Umbilical cord (tissue), 2 donors: ENCODE data around the gene CENPI. TPM values are rescaled to one million over a fixed set of nuclear protein-coding genes. Genes with fewer than 3 reads are reported as not detected.
"Not testable (repeated sequence)": the region's sequence is repeated elsewhere in the genome, so short reads cannot be mapped to it uniquely, and the experiment has no call there.

Source experiments
- DNase-seq: peaks from one replicate; pipeline ENCODE4 v3.0.0-alpha.2; 2015; ENCODE audit warnings: low spot score
- total RNA-seq: library from RNA; depleted of rRNA; stranded (reverse); fragments of >200 nt; gene quantifications from one replicate; pipeline ENCODE4 v1.2.3, GENCODE V29; 2014; ENCODE audit warnings: low replicate concordance; ENCODE audit not compliant: insufficient read depth

CENPI gene, protein sequence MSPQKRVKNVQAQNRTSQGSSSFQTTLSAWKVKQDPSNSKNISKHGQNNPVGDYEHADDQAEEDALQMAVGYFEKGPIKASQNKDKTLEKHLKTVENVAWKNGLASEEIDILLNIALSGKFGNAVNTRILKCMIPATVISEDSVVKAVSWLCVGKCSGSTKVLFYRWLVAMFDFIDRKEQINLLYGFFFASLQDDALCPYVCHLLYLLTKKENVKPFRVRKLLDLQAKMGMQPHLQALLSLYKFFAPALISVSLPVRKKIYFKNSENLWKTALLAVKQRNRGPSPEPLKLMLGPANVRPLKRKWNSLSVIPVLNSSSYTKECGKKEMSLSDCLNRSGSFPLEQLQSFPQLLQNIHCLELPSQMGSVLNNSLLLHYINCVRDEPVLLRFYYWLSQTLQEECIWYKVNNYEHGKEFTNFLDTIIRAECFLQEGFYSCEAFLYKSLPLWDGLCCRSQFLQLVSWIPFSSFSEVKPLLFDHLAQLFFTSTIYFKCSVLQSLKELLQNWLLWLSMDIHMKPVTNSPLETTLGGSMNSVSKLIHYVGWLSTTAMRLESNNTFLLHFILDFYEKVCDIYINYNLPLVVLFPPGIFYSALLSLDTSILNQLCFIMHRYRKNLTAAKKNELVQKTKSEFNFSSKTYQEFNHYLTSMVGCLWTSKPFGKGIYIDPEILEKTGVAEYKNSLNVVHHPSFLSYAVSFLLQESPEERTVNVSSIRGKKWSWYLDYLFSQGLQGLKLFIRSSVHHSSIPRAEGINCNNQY
- 9.6 TPM for total RNA-seq

DNA sequence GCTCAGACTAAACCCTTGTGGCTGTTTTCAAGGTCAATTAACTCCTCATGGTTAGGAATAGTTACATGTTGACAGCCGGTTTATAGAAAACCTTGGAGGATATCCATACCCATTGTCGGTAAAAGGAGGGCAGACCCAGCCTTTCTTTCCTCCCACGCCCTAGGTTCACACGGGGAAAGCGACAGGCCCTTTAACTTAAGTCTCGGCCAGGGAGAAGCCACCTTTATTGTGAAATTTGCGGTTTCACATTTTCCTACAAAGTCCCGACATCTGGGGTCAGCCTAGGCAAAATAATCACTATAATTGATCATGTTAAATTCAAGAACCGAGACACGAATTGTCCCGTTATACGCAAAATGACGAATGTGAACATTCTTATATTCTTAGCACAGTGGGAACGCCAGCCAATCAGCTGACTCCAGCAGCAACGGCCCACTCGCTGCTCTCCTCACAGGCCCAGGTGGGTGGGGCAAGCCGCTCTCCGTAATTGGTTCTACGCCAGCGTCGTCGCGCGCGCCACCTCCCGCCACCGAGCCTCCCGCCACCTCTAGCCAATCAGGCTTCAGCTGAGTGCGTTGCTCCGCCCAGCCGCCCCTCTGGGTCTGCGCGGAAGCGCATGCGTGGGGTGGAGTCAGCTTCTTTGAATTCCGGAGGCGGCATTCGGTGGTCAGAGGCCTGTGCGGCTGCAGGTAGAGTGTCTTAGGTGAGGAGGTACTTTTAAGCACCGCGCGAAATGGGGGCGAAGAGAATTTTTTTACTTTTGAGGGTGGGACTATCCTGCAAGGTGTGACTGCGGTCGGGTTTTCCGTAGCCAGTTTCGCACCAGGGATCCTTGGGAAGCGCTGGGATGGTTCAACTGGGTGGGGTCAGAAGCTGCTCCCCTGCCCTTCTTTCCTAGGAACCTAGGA is at the start of gene CENPI:
Gene CENPI, plus strand, starts transcription at position 659 of the 908 bp plus-strand sequence. CDS start 2,867 bp downstream, outside the sequence.
- DNase-seq, result peak; percentile 94

DNA sequence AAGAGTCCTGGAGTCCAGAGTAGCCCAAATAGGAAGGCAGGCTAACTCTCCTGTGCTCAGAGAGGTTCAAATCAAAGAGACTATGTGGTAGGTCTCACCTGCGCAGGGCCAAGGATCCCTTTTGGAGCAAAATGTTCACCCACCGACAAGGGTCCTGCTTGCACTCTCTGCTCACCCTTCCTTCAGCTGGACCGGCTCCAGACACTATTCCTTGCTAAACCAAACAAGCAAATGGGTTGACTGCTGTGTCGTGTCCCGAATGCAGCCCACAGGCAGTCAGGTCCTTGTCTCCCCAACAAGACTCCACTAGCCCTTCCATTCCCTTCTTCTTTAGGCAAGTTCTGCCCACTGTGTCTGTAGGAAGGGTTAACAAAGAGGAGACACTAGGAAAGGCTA is 46.9 kb upstream of the CENPI start:
- no peak for DNase-seq

DNA sequence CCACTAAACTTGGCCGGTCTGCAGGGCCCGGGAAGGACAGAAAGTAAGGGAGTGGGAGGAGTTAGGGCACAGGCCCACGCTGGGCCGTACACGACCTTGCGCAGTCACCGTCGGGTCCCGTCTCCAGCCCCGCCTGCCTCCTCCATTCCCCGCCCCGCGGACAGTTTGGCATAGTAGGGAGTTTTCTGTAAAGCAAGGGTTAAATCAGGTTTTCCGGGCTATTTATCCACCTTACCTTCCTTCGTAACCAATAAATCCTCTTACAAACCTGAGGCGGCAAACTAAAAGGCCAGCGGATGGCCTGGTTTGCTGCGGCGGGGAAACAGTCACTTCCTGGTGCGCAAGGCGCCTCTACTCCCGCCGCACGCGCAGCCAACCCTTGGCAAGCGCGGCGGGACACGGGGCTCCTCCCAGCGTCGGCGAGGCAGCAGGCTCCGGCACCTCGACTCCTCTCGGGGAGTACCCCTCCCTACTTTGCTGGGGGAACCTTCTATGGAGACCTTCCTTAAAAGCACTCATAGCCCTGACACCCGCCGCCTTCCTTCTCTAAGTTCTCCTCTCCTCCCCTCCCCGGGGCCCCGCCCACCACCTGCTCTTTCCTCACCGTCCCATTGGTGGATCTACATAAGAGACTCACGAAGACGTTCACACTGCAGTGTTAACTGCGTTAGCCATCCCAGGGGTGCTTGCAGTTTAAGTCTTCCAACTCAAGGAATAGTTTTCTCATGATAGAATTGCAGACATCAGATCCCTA is 46.3 kb upstream of the CENPI start, which contains the start of gene TRMT2B:
Gene TRMT2B, minus strand, starts transcription at position 563 of the 754 bp plus-strand sequence. CDS start 9,822 bp downstream, outside the sequence.
- peak; percentile 75 for DNase-seq

DNA sequence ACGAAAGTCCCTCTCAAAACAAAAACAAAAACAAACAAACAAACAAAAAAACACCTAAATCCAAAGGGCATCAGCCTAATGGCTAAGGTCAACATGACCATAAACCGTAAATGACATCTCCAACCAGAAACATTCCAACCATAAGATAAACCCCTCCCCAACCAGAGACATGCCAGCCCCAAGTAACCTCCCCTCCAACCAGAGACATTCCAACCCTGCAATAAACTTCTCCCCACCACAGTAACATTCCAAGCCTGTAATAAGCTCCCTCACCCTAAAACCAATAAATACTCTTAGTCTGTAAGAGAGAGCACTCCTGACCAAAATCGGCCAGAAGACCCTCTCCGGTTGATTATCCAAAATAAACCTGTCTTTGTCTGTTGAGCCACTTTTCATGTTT is 41.5 kb upstream of the CENPI start:
- not testable (repeated sequence) for DNase-seq

DNA sequence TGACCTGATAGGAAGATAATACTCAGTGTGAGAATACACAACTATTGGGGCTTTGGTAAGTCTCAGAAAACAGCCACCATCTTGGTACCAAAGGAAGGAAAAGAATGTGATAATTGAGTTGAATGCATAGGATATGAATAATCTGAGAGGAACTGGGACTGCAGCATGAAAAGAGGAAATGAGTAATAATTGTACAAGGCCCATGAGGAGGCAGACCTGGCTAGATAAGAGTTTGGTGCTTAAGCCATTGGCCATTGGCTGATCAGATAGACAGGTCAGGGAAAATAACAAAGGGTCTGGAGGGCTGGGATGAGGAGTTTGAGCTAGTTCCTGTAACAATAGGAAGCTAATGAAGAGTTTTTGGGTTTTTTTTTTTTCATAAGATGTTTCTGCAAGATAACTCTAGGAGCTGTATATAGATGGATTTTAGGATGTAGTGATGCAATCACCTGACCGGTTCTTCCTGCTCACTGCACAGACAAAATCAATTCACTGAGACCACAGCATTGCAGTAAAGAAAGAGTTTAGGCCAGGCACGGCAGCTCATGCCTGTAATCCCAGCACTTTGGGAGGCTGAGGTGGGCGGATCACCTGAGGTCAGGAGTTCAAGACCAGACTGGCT is 40.8 kb upstream of the CENPI start:
- no peak for DNase-seq

DNA sequence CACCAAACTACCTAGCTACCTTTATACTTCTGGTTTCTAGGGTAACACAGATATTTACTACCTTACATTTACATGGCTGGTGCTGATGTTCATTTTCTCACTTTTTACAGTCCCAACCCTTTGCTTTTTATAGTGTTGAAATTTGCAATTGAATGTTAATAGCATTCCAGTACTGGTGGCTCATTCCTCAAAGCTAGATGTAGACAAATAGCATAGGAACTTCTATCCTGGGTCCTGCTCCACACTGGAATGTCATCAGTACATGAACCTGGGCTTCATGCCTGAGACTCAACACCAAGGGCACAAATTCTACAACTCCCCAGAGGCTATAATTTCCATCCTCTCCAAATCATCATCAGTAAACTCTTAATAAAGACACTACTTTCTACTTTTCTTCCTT is 35.8 kb upstream of the CENPI start:
- DNase-seq, result no peak

DNA sequence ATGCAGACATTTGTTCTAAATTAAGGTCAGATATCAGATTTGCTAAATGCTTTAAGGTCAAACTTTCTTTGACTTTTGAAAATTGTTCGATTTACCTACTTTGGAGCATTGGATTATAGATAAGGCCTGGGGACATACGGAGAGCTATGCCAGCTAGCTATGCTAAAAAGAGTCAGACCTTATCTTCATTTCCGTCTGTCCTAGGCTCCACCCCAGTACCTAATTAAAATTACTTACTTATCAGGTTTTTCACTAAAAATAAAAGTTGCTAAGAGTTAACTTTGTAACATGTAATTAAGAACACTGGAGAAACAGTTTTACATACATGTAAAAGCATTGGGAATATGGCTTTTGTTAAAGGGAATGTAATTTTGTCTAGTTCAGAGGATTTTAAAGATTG is 26.4 kb upstream of the CENPI start:
- no peak for DNase-seq

DNA sequence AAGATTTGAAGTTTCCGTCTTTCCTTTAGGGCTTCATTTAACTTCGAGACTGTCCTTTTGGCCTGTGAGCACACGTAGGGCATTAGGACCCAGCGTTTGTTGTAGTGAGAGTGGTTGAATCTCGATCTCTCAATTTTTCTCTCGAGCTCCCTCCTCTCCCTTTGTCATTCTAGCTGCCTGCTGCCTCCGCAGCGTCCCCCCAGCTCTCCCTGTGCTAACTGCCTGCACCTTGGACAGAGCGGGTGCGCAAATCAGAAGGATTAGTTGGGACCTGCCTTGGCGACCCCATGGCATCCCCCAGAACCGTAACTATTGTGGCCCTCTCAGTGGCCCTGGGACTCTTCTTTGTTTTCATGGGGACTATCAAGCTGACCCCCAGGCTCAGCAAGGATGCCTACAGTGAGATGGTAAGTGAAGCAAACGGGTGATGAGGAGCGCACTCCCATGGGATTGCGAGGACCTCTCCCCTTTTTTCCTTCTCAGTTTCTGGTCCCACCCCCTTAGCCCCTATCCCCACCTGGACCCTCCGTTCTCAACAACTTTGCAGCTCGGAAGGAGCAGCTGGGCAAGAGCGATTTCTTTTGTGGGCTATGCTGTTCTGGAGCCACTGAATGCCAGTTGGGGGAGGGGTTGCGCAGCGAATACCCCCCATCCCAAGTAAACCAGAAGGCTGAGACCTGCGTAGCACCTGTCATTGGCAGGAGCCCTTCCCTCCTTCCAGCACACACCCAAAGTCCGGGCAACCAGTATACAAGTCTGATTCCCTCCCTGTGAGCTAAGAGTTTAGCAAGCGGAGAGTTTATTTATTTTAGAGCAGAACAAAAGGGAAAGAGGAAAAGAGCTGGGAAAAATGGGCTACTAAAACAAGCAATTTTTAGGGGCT is 19.0 kb upstream of the CENPI start, which contains the start of gene TMEM35A:
Gene TMEM35A, plus strand, starts transcription at position 164 of the 883 bp plus-strand sequence. Its CDS starts 124 bp downstream, at position 288.
- peak; percentile 26 for DNase-seq

DNA sequence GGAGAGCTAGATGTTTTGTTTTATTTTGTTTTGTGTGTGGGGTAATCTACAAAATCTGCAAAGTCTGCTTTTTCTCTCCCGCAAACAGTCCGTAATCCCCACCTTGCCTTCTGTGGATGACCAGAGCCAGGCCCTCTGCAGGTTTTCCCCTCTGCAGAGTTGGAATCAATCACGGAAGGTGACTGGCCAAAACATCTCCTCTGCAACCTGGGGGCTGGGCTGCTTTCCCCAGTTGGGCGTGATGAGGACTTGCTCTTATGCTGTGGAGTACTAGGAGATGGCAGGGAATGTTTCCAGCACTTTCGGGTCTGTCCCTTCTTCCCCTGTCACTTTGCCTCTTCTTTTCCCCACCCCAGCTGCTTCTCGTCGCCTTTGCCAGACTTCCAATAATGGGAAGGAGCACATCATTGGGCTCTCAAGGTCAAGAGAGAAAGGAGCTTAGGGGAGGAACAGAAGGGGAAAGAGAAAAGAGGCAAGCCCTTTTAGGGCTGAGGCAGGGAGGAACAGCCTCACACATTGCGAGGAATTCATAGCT is 18.2 kb upstream of the CENPI start:
- DNase-seq, result no peak

DNA sequence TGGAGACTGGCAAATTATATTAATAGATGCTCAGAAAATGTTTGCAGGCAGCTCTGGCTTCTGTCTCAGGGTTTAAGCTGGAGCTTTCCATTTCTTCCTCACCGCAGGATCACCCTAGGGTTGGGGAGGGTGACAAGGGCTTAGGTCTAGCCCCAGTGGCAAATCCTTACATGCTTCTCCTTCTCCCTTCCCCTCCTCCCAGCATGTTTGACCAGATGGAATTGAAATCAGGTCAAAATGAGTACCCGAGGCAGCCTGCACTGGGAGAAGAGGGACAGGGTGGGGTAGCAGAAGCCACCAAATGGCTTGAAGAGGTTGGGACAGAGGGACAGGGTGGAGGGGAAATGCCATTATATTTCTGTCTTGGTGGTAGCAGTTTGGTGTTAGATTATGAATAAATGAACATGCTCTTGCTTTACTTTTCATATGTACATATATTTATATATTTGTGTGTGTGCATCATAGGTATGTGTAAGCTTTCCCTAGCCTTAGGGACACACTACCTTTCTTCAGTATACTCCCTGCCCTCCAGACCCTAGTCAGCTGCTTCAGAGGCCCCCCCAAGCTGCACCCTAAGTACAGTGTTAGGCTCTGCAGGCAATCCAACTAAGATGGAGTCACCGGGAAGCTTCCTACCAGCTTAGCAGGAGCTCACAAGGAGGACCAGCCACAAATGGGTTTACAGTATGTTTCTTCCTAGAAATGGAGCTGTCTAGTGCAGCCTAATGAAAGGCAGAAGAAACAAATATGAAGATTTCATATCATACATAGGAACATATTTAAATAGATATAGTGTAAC is 17.5 kb upstream of the CENPI start:
- DNase-seq, result no peak

DNA sequence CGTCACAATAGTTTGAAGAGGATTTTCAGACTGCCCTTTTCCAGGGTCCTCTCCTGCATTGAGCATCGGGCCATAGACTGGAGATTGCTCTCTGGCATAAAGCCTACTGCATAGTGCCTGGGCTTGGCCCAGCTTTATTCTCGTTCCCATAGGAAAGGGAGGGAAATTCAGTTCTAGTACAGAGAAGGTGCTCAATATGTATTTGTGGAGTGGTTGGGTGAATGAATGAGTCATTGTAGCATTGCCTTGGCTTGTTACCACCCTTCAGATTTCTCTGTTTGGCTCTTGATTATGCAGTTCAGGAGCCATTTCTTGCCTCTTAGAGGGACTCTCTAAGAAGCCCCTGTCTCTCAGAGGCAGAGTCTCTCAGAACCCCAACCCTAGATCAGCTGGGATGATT is 16.8 kb upstream of the CENPI start:
- DNase-seq, result no peak

DNA sequence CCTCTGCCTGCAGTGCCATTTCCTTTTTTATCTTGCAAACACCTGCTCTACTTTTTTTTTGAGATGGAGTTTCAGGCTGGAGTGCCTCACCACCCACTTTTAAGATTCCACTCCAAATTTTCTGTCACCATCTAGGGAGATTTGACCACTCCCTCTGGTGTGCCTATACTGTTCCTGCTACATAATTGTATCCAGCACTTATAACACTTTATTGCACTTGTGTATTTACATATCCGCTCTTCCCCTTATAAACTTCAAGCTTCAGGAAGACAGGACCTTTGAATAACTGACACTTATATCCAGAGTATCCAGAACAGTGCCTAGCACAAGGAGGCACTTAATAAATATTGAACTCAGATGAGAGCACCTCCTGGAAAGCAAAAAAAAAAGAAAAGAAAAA is 6.2 kb upstream of the CENPI start:
- DNase-seq, result no peak

DNA sequence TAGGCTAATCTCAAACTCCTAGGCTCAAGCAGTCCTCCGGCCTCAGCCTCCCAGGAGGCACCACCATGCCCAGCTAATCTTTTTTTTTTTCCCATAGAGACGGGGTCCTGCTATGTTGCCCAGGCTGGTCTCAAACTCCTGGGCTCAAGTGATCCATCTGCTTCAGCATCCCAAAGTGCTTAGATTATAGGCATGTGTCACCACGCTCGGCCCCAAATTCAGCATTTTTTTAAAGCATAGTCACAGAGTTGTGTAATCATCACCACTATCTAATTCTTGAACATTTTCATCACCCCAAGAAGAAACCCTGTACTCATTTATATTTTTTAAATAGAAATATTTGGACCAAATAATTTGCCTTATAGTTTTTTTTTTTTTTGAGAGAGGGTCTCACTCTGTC is 10.3 kb downstream of the CENPI start:
- no peak for DNase-seq

DNA sequence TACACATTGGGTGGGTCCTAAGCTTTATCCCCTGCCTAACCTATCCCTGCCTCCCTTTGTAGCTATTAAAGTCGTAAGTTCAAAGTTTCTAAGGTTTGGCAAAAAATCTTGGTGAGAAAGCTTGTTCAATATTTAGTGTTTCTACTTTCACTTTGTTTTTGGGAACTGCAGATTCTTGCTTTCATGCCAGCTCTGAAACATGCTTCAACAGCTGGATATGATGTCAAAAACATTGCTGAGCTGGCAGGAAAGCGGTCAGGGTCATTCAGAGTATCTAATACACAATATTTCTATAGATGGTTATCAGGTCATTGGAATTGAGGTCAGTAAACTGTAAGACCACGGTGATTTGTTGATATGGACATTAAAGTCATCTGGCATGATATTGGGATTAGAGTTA is 19.7 kb downstream of the CENPI start:
- DNase-seq, result no peak

DNA sequence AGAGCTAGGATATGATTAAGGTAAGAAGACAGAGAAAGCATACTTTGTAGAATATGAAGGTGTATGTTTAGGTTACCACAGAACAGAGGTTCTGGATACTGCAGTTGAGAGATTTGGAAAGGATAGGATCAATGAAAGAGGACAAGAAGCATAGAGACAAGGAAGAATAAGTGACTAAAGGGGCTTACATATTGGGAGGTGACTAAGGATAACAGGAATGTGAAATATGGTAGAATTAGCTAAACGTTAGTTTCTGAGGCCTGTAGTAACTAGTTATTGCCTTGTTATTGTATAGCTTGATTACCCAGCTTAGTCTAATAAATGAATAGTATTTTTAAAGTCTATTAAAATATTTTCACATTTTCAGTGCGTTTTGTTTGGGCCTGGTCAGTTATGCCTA is 38.2 kb downstream of the CENPI start:
- no peak for DNase-seq
